DND-41 (cell line): ENCODE results near the gene POLE4.

ENCODE experiments used
- ATAC-seq: fragments of 200-7000 bp; cut with Tn5 transposase; 3 replicates; pipeline ENCODE4 v1.9.1; 2021; ENCODE audit warnings: low read depth; ENCODE audit not compliant: insufficient read depth
- DNase-seq: peaks from one replicate; pipeline ENCODE4 v3.0.0-alpha.2; 2020
- H2AFZ ChIP-seq: 2 replicates; pipeline ENCODE4 v1.6.0; 2012; ENCODE audit warnings: low read depth, low read length
- H3K27ac ChIP-seq: 2 replicates; pipeline ENCODE4 v1.5.1; 2012; ENCODE audit warnings: low read length, inconsistent platforms
- H3K27me3 ChIP-seq: fragments of 200-600 bp; sonication (generic); 2 replicates; pipeline ENCODE4 v1.6.0; 2012; ENCODE audit warnings: low read length, mild to moderate bottlenecking, inconsistent platforms; ENCODE audit not compliant: insufficient read depth, poor library complexity
- H3K36me3 ChIP-seq: 2 replicates; pipeline ENCODE4 v1.5.1; 2012; ENCODE audit warnings: low read length, inconsistent platforms; ENCODE audit not compliant: insufficient read depth
- H3K4me1 ChIP-seq: 2 replicates; pipeline ENCODE4 v1.5.1; 2012; ENCODE audit warnings: mild to moderate bottlenecking, low read length; ENCODE audit not compliant: insufficient read depth
- H3K4me2 ChIP-seq: 2 replicates; pipeline ENCODE4 v1.6.0; 2012; ENCODE audit warnings: mild to moderate bottlenecking, moderate library complexity, low read length, inconsistent platforms; ENCODE audit not compliant: insufficient read depth
- H3K4me3 ChIP-seq, 2 experiments: fragments of 200-600 bp in 1 of 2; shearing (Covaris generic) in 1 of 2; 2 replicates each; pipeline ENCODE4 v1.5.1; 2012 to 2016; ENCODE audit warnings: inconsistent platforms in 2 of 2, low read length in 2 of 2, mild to moderate bottlenecking in 2 of 2, low read depth in 1 of 2, moderate library complexity in 1 of 2
- H3K79me2 ChIP-seq: 2 replicates; pipeline ENCODE4 v1.6.0; 2012; ENCODE audit warnings: low read length, inconsistent platforms; ENCODE audit not compliant: insufficient read depth
- H3K9ac ChIP-seq: 2 replicates; pipeline ENCODE4 v1.6.0; 2012; ENCODE audit warnings: low read depth, mild to moderate bottlenecking, inconsistent platforms, low read length, moderate library complexity
- H3K9me3 ChIP-seq: 2 replicates; pipeline ENCODE4 v1.5.1; 2012; ENCODE audit warnings: low read length, moderate library complexity, mild to moderate bottlenecking, inconsistent platforms; ENCODE audit not compliant: insufficient read depth, severe bottlenecking
- H4K20me1 ChIP-seq: 2 replicates; pipeline ENCODE4 v1.6.0; 2012; ENCODE audit warnings: low read length; ENCODE audit not compliant: insufficient read depth
- CTCF ChIP-seq: IDR thresholded peaks from 2 replicates; pipeline ENCODE4 v1.5.1; 2012; ENCODE audit warnings: borderline replicate concordance, low read length, moderate library complexity, mild to moderate bottlenecking; ENCODE audit not compliant: poor library complexity, severe bottlenecking; ENCODE audit errors: extremely low read depth
- EZH2 ChIP-seq: IDR thresholded peaks from 3 replicates; pipeline ENCODE4 v1.6.1; 2012; ENCODE audit warnings: borderline replicate concordance, low read depth, mild to moderate bottlenecking, moderate library complexity, low read length, inconsistent platforms; ENCODE audit not compliant: severe bottlenecking

POLE4 gene

GRCh38 chr2:74935975-74936391 is 22.5 kb upstream of the POLE4 start:
- Histone ChIP-seq H3K36me3 (no peaks in the 10 kb centered on the region), H3K4me2 (no peak overlapping the region), H4K20me1 (no peaks in the 10 kb centered on the region), H3K27me3 (peaks cover 10% of the 10 kb centered on the region), H2AFZ (no peak overlapping the region), H3K4me1 (no peaks in the 10 kb centered on the region), H3K9ac (no peak overlapping the region), H3K4me3 (no peak overlapping the region), H3K79me2 (no peaks in the 10 kb centered on the region), H3K9me3 (no peaks in the 10 kb centered on the region), H3K27ac (no peak overlapping the region)
- no peak for DNase-seq
- no peak for ATAC-seq
- TF ChIP-seq CTCF (no peak), EZH2 (no peak)

- TF ChIP-seq EZH2 (no peak), CTCF (no peak)
- Histone ChIP-seq H3K4me3 (no peak overlapping the region), H3K27ac (no peak overlapping the region), H3K36me3 (no peaks in the 10 kb centered on the region), H3K9me3 (no peaks in the 10 kb centered on the region), H3K9ac (no peak overlapping the region), H3K27me3 (peaks cover 10% of the 10 kb centered on the region), H3K4me2 (no peak overlapping the region), H3K4me1 (no peaks in the 10 kb centered on the region), H2AFZ (no peak overlapping the region), H3K79me2 (no peaks in the 10 kb centered on the region), H4K20me1 (no peaks in the 10 kb centered on the region)
- no peak for DNase-seq
- no peak for ATAC-seq
Measured at GRCh38 chr2:74937221-74937880, 21.1 kb upstream of the POLE4 start.

GRCh38 chr2:74938264-74938663 is 20.2 kb upstream of the POLE4 start:
- Histone ChIP-seq H3K27ac (no peak overlapping the region), H3K9ac (no peak overlapping the region), H3K36me3 (no peaks in the 10 kb centered on the region), H4K20me1 (no peaks in the 10 kb centered on the region), H2AFZ (no peak overlapping the region), H3K4me2 (no peak overlapping the region), H3K27me3 (peaks cover 10% of the 10 kb centered on the region), H3K4me3 (no peak overlapping the region), H3K9me3 (no peaks in the 10 kb centered on the region), H3K79me2 (no peaks in the 10 kb centered on the region), H3K4me1 (no peaks in the 10 kb centered on the region)
- TF ChIP-seq CTCF (no peak), EZH2 (no peak)
- ATAC-seq (no peak), DNase-seq (no peak)
